Measurements from ENCODE around the gene RTN4RL2. TPM values are rescaled to one million over a fixed set of nuclear protein-coding genes. Genes with fewer than 3 reads are reported as not detected.

The RTN4RL2 gene
- total and polyA plus RNA-seq, 9 of the 15 experiments (the other 6 are each of a cell fraction or from before 2014, with no cell fraction given): 0.06 to 1.9 (median 0.34) TPM; not detected in 4

DNA sequence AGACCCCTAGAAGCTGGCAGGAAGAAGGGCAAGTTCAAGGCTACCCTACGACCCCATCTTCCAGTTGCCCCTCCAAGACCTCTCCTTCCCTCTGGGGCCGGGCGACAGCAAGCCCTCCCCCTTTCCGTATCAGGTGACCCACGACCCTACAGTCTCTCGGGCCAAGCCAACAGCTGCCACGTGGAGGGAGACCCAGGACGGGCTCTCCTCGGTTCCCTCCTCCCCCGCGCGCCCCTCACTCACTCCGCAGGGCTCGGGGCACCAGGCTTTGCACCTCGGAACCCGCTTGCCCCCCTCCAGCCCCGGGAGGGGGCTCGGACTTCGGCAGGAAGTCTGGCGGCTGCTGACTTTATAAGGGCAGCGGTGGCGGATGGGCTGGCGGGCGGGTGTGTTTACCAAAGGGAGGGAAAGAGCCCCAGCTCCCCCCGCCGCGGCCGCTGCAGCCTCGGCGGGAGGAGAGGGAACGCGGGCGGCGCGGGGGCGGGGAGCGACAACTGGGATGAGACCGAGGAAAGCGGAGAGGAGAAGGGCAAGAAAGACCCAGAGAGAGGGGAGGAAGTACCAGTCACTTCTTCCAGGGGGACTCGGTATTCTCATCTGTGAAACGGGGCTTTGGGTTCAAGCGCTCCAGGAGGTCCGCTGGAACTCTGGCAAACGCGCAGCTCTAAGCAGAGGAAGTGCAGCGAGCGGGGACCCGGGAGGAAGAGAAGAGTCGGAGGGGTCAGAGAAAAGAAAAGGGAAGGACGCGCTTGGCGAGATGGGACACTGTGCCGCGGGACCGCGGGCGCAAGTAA lies 54.4 kb downstream of the RTN4RL2 start (continued):
- TF ChIP-seq, protein P1, sequence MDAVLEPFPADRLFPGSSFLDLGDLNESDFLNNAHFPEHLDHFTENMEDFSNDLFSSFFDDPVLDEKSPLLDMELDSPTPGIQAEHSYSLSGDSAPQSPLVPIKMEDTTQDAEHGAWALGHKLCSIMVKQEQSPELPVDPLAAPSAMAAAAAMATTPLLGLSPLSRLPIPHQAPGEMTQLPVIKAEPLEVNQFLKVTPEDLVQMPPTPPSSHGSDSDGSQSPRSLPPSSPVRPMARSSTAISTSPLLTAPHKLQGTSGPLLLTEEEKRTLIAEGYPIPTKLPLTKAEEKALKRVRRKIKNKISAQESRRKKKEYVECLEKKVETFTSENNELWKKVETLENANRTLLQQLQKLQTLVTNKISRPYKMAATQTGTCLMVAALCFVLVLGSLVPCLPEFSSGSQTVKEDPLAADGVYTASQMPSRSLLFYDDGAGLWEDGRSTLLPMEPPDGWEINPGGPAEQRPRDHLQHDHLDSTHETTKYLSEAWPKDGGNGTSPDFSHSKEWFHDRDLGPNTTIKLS (IDR thresholded peaks at IDR 0.05; ENCODE audit: borderline replicate concordance, low read depth): peak; percentile 85; the same call in 1 of the 2 replicates
- TF ChIP-seq POLR2G (IDR thresholded peaks at IDR 0.05; ENCODE audit: low read depth, low read length) (peak; percentile 67), NCOA2 (IDR thresholded peaks at IDR 0.05; ENCODE audit: partially characterized antibody in 2 of 2) (no peak), FOXK2 (conservative IDR thresholded peaks at IDR 0.05 in 1 of 2, IDR thresholded peaks at IDR 0.05 in 1 of 2; ENCODE audit: low read depth in 2 of 2) (peak; percentile 39 to 52; a peak in 1 of 4 replicates), CHD2 (IDR thresholded peaks at IDR 0.05; ENCODE audit: low read depth, low read length) (no peak), NONO (IDR thresholded peaks at IDR 0.05; ENCODE audit: low read depth in 2 of 2, low read length in 1 of 2) (no peak), RBM14 (IDR thresholded peaks at IDR 0.05; ENCODE audit: borderline replicate concordance, insufficient read depth, low read depth, low read length) (0 out of 2 replicates have a peak, but pooled peaks have one; percentile 3), CHD4 (IDR thresholded peaks at IDR 0.05; ENCODE audit: insufficient read depth, insufficient replicate concordance, low read depth, low read length, poor library complexity, severe bottlenecking) (peak; percentile 61), FIP1L1 (IDR thresholded peaks at IDR 0.05; ENCODE audit: low read depth, low read length, poor library complexity, severe bottlenecking) (peak; percentile 13), RBM22 (IDR thresholded peaks at IDR 0.05; ENCODE audit: low read depth, low read length, poor library complexity, severe bottlenecking) (peak; percentile 47), ZNF143 (CRISPR knock-in tag; IDR thresholded peaks at IDR 0.05) (no peak), RB1 (IDR thresholded peaks at IDR 0.05; ENCODE audit: low read depth) (peak; percentile 40; the same call in 1 of the 2 replicates), CBX1 (IDR thresholded peaks at IDR 0.05; ENCODE audit: low read depth) (peak; percentile 50; the same call in 1 of the 2 replicates), NR2C1 (IDR thresholded peaks at IDR 0.05) (peak; percentile 50; the same call in 1 of the 2 replicates), NR2C1 (tag; IDR thresholded peaks at IDR 0.05) (no peak), CHD1 (IDR thresholded peaks at IDR 0.05; ENCODE audit: low read length) (peak; percentile 65), MYC (IDR thresholded peaks at IDR 0.05; ENCODE audit: low read depth, low read length) (peak; percentile 70), MYC (CRISPR knock-in tag; IDR thresholded peaks at IDR 0.05; ENCODE audit: borderline replicate concordance, low read depth) (peak; percentile 27; the same call in 1 of the 2 replicates), SMARCE1 (IDR thresholded peaks at IDR 0.05) (0 out of 2 replicates have a peak, but pooled peaks have one; percentile 14)
- TF ChIP-seq, protein P2, sequence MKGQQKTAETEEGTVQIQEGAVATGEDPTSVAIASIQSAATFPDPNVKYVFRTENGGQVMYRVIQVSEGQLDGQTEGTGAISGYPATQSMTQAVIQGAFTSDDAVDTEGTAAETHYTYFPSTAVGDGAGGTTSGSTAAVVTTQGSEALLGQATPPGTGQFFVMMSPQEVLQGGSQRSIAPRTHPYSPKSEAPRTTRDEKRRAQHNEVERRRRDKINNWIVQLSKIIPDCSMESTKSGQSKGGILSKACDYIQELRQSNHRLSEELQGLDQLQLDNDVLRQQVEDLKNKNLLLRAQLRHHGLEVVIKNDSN (CRISPR knock-in tag; IDR thresholded peaks at IDR 0.05): peak; percentile 58
- TF ChIP-seq, protein P3, sequence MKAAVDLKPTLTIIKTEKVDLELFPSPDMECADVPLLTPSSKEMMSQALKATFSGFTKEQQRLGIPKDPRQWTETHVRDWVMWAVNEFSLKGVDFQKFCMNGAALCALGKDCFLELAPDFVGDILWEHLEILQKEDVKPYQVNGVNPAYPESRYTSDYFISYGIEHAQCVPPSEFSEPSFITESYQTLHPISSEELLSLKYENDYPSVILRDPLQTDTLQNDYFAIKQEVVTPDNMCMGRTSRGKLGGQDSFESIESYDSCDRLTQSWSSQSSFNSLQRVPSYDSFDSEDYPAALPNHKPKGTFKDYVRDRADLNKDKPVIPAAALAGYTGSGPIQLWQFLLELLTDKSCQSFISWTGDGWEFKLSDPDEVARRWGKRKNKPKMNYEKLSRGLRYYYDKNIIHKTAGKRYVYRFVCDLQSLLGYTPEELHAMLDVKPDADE (conservative IDR thresholded peaks at IDR 0.05; ENCODE audit: control insufficient read depth, low read depth, low read length): peak; percentile 19; the same call in 1 of the 2 replicates
